NCI-H1105 treated with DMSO at 0.1 percent for 48 hours (cell line): ENCODE measurements around the gene EPHA2.

Experiments used
- DNase-seq: peaks from one replicate; lab custom pipeline; 2025; lab: John Stamatoyannopoulos, UW

The EPHA2 gene

GRCh38 chr1:16149702-16150488 is 6.0 kb downstream of the EPHA2 start:
- no peak for DNase-seq

- no peak for DNase-seq
Observed at GRCh38 chr1:16149146-16149545, 6.7 kb downstream of the EPHA2 start.

- no peak for DNase-seq
Observed at GRCh38 chr1:16148329-16149092, 7.4 kb downstream of the EPHA2 start.

- DNase-seq, result no peak
Observed at GRCh38 chr1:16147156-16147926, 8.5 kb downstream of the EPHA2 start.

GRCh38 chr1:16146279-16147155 is 9.4 kb downstream of the EPHA2 start:
- DNase-seq, result no peak

- peak; percentile 14 for DNase-seq
Observed at GRCh38 chr1:16145662-16146278, 10.1 kb downstream of the EPHA2 start.

- DNase-seq, result peak; percentile 84
Observed at GRCh38 chr1:16145030-16145661, 10.7 kb downstream of the EPHA2 start.

GRCh38 chr1:16144325-16145029 is 11.4 kb downstream of the EPHA2 start:
- DNase-seq, result no peak

GRCh38 chr1:16143566-16144324 is 12.1 kb downstream of the EPHA2 start:
- no peak for DNase-seq

GRCh38 chr1:16143005-16143565 is 12.8 kb downstream of the EPHA2 start:
- DNase-seq, result no peak

- DNase-seq, result no peak
Observed at GRCh38 chr1:16142383-16142995, 13.4 kb downstream of the EPHA2 start.

GRCh38 chr1:16141573-16142336 is 14.1 kb downstream of the EPHA2 start:
- no peak for DNase-seq

- DNase-seq, result no peak
Observed at GRCh38 chr1:16140068-16140596, 15.7 kb downstream of the EPHA2 start.

GRCh38 chr1:16139473-16139962 is 16.4 kb downstream of the EPHA2 start:
- DNase-seq, result no peak

- no peak for DNase-seq
Observed at GRCh38 chr1:16138772-16139221, 17.1 kb downstream of the EPHA2 start.

- DNase-seq, result no peak
Observed at GRCh38 chr1:16137890-16138467, 17.9 kb downstream of the EPHA2 start.

GRCh38 chr1:16135501-16135900 is 20.4 kb downstream of the EPHA2 start:
- no peak for DNase-seq
